ENCODE measurements around the gene PIWIL1.

Gene PIWIL1

DNA sequence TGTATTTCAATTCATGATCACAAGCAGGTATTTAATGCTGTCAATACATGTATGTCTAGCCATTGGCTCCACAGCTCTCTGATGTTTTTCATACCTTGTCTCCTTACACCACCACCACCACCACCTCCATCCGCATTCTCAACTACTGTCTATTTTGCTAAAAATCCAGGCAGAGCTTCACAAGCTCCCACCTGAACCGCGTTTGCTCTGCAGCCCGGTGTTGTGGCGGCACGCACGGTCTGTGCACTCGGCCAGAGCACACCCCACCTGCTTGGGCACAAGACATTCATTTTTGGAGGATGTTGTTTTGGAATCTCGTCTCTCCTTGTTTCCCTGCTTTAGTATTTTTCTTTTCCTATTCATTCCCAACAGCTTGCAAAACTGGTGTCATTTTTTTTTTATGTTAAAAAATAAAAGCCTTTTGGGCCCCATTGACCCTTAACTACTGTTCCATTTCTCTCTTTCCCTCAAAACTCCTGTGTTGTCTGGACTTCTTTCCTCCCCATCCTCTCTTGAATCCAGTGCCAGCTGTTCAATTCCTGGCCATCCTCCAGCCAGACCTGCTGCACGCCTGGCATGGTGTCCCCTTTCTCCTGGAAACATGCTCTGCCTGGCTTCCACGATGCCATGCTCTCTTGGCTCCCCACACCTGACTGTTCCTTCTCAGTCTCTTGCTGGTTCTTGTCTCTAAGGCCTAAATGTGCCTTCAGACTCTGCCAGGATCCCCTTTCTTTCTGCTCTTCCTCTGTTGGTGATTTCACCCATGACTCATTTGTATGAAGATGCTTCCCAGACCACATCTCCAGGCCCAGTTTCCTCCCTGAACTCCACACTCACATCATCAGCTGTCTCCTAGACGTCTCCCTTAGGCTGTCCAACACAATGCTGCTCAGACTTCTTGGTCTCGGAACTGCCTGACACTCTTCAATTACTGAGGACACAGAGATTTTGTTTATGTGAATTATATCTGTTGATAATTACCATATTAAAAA lies 37.9 kb downstream of the PIWIL1 start:
- no peak for DNase-seq

DNA sequence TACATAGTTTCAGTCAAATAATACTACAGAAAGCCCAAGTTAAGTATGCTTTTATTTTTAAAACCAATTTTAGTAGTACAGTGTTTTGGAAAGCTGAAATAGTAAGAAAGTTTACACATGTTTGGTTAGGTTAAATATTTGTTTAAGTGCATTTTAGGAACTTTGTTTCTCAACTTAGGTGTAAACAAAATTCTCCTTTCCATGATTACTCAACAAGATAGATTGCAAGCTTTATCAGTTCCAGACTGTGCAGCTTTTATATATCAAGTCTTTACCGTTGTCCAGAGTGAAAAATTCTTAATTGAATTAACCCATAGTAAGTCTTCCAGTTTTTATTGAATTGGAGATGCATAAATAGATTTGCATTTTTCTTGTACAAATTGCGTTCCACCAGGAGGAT lies 45.1 kb downstream of the PIWIL1 start:
- DNase-seq = no peak

DNA sequence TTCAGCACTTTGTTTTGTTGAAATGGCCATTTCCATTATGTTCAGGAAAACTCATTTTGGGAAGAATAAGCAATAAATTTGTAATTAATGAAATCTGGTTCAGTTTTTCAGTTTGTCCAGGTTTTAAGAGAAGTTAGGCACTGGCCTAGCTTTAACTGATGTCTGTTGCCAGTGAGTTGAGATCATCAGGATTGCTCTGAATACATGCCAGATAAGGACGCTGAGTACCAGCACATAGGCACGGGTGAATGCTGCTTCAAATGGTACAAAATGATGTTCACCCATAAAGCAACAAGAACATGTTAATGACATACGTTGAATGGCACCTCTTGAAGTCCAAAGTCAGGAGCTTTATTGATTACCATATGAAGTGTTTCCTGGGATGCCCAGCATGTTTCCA lies 46.5 kb downstream of the PIWIL1 start:
- no peak for DNase-seq

DNA sequence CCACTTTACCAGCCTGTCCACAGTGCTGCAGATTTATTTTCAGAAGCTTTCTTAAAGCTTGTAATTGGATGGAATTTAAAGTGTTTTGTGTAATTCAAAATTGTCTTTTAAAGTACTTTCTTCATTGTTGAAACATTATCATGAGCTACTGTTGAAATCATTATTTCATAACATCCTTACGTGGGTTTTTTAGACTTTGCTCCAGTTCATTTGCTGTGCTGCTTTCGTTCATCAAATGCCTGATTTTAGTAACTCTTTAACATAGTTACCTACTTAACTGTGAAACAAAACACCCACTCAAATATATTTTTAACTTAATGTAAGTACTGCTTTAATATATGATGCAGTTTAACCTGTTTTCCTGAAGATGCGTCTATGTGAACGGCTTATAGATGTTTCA lies 47.5 kb downstream of the PIWIL1 start:
- no peak for DNase-seq

DNA sequence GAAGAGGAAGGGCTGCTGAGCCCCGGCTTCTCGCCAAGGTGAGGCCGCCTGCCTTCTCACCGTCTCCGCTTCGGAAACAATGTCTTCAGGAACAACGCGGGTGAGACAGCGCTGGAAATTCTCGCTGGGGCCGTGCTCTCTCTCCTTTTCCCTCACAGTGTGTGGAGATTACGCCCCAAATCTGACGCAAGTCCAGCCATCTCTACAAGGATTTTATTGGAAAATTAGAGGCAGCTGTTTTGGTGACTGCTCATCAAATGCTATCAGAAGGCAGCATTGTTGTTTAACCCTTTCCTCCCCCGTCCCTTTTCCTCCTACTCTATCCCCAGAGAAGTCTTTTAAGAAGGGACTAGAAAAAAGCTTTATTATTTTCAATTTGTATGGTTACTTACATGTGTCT lies 53.5 kb downstream of the PIWIL1 start:
- no peak for DNase-seq

DNA sequence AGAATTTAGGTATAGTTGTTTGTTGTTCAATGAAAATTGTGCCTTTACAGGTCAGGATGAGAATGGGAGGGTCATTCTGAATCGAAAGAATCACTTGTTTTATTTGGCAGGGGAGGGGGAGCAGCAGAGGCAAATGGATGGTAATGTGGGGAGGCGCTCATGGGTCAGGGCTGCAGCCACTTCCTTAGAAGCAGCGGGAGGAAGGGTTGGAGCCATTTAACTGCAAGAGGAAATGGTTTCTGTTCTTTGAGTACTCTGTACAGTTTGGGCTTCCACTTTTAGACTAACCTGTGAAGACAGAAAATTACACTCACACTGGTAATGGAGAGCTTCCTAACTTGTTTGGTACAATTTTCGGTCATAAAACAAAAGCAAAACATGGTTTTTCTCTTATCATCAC lies 57.2 kb downstream of the PIWIL1 start:
- no peak for DNase-seq

DNA sequence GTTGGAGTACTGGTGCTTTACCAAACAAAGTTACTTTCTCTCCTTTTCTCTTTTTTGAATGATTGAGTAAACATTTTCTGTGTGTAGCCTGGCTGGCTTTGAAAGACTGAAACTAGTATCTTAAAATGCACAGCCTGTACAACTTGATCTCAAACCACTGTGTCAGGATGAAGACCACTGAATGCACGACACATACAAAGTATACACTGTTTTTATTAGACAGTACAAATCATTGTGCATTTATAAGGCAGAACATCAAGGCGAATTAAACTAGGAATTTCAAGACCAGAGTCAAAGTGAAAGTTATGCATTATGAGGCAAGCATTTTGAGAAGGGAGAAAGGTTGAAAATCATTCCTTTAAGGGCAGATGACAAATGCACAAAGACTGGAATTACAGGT lies 59.0 kb downstream of the PIWIL1 start:
- no peak for DNase-seq

DNA sequence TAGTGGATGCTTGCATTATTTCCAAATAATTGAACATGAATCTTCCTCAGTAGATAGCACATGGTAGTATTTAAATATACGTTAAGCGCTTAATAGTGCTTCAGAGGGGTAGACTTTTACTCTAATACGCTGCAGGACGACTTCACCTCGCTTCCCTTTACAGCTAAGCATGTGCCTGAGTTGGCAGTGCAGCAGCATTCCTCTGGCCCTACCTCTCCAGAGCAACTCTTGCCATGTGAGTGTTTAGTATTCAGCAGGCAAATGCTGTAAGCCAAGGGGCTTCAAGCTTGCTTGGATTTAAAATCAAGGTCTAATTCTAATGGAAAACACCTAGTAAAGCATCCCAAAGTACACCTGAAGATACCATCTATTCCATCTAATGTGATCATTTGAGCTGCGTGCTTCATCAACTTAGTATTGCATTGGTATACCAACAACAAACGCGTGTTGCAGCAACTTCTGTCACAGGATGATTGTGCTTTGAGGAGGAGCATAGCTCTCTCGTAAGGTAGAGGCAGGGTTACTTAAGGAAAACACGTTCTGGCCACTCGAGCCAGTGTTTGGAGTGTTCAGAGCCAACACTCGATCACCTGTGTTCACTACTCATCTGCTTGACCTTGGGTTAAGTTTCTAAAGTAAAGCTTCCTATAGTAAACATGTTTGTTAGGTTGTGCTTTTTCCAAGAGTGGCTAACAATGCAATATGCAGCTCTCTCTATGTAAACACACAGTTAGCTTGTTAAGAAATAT lies 60.6 kb downstream of the PIWIL1 start:
- no peak for DNase-seq

DNA sequence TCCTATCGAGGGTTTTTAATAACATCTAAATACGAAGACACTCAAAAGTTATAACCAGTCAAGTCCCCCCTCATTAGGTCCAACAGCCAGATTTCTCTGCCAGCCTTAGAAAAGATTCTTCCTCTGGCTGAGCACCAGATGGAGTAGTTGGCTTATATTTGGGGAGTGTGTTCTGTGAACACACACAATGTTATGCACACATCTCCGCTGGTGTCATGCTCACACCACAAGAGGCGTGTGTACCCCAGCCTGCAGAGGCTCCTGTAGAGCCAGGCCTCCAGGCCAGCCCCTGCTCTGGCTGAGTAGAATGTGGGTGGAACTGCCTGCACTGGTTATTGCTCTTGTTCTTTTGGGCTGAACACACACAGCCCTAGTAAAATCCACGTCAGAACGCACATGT lies 64.0 kb downstream of the PIWIL1 start:
- DNase-seq = no peak

DNA sequence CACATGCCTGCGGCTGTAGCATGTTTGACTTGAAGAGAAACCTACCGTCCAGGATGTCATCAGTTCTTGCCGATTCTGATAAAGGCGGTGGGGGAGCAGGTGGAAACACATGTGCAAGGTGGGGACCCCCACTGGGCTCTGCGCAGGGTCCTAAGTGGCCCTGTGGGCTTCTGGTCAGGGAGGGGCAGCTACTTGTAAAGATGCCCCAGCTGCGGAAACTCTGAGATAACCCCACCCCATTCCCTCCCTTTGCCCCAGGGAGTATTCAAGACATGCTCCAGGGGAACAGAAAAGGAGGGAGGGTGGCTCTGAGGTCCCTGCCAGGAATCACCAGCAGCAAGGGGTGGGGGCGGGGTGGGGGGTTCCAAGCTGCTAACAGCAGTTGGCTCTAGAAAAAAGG lies 67.6 kb downstream of the PIWIL1 start:
- DNase-seq = no peak

DNA sequence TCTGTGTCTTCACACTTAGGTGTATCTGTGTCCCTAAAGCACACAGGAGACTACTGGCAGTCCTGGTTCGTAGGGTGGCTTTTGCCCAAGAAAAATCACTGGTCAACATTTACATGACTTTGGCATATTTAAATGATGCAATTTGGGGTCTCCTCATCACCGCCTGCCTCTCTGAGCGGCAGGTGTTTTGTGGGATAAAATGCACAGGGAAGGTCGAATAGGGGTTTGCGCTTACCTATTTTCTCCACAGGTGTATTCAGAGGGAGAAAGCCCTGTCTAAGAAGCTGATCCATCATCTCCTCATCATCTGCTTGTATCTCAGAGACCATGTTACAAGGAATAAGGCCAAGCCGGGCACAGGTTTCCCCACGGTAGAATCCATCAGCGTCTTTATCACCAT lies 74.7 kb downstream of the PIWIL1 start:
- no peak for DNase-seq

DNA sequence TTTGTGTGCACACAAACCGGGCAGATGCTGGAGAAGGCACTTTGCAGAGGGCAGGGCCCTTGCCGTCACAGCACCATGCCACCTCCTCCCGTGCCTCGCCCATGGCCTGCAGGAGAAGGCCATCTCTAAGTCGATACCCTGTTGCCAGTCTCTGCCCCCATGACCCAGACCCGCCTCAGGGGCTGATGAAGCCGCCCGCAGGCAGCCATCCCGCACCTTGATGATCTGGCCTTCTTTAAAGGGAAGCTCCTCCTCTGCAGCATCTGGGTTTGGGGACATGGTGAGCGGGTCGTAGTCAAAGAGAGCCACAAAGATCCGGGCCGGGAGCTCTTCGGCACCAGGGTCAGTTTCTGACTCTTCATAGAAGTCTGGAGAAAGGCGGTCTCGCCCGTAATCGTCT lies 76.2 kb downstream of the PIWIL1 start:
- no peak for DNase-seq

DNA sequence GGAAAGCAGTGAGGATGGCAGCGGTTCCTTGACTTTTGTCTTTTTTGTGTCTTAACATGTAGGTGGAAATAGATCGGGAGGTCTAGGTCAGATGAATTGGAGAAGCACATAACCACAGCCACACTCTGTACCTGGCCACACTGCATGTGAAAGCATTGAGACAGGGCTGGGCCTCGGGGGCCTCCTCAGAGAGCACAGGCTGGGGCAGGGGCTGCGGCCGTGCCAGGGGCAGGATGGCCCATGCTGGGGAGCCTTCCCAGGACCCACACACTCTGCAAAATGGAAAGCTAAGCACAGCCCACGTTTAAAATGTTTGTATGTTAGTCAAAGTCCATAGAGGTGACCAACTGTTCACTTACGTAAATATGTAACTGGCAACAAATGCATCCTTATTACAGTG lies 76.7 kb downstream of the PIWIL1 start:
- DNase-seq = no peak

DNA sequence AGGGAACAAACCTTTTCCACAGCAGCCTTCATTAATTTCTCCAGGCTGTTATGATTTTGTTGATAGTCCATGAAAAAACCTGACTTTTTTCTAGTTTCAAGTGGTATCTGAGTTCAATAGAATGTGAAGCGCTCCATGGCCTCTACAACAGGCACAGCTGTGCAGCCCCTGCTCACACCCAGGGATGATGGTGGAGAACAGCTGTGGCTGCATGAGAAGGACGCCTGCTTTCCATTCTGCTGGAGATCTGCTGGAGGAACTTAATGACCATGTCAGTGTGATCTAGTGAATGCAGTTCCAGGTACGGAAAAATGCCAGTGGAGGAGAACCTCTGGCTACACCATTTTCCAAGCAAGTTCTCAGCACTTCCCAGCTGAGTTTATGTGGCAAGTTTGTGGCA lies 80.6 kb downstream of the PIWIL1 start:
- DNase-seq = no peak

DNA sequence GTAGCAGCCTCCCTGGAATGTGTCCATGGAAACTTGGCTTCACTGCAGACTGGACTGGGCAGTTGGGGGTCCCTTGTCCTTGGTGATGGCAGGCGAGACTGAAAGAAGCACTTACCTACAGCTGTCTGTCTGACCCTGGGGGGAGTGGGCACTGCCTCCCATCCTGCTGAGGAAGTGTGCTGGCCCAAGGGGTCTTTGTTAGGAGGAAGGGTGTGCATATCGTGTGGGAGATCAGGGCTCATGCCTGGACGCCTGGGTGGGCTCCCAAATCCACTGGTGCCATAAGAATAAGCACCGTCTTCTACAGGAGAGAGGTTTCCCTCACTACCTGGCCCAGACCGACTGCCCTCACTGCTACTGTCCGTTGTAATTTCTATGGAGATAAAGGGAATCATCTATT lies 81.4 kb downstream of the PIWIL1 start:
- DNase-seq = no peak

DNA sequence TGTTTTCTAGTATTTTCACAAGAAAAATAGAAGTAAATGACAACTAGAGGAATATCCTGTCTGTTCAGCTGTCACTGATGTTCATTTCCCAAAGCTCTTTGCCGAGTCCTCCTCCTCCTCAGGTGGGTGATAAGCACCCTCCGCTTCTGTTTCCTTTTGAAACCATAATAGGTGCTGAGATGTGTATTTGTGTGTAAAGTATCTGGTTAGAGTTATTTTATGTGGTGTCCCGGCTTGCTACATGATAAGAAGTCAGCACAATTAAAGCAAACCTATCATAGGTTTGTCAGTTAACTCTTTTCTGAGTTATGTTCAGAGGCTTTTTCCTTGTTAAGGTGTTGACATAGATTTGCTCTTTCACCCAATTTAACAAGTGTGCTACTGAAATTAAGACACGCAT lies 82.4 kb downstream of the PIWIL1 start:
- DNase-seq = no peak

DNA sequence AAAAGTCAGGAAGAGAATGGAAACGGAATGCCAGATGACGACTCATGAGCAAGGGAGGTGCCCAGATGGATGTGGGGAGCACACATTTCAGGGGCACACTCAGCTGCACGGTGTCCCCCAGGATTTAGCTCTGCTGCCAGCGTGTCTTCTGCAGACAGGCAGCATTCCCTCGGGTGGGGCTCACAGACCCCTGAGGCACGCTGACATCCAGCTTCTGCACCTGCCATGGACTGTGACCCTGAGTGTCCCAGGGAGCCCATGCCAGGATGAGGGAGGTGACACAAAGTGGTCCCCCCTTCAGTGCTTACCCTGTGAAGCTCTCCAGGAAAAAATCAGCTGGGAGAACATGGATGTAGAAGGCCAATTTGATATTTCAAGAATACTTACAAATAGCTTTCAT lies 84.2 kb downstream of the PIWIL1 start:
- DNase-seq = no peak
